ENCODE results near the gene USH1C.

The USH1C gene

DNA sequence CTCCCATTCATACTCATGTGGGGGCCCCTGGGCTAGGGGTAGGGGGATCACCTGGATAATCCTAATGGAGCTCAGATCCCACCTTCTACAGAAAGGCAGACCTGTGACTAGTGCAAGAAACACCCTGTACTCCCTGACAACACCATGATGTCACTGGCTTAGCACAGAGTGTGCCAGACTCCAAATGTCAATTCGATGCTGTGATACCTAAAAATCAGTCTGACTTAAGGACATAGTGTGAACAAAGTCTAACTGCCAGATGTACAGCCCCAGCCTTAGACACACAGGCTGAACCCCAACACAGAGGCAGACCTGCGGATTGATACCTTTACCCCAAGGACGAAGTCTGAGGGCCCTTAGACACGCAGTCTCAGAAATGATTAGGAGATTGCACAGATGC lies 76.1 kb downstream of the USH1C start:
- DNase-seq, result no peak

DNA sequence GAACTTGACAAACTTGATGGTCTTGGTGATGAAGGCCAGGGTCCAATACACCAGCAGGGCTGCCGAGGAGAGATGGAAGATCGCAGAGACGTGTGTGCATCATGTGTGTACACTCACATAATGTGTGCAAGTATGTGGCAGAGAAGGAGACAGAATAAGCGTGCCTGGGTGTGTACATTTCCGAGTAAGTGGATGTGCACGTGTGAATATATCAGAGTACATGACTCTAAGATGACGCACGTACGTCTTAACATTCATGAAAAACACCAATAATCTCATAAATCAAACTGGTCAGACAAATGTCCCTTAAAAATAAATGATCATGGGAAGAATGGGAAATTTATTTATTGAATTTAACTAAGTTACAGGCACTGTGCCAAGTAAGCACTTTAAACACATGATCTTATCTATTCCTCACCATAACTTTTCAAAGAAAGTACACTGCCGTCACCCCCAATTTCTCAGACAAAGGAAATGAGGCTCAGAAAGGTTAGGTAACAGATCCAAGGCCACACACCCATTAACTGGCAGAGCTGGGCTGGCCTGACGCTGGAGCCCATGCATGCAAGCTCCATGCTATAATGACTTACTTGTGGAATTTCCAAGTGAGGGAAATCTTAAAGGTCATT lies 80.6 kb downstream of the USH1C start:
- DNase-seq, result no peak

DNA sequence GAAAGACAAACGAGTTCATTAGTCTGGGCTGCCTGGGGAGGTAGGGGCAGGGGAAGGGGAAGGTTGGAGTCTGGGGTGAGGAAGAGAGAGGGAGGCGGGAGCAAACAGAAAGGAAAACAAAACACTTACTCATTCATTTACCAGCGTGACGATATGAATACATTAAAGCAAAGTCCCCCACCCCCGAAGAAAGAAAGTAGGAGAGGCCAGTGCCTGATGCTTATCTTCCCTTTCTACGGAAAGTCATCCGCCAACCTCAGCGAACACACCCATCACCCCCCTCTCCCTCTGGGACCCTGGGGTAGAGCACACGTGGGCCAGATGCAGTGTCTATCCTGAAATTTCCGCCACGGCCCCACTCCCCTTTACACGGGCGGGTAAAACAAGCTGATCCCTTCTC lies 81.3 kb downstream of the USH1C start:
- no peak for DNase-seq

DNA sequence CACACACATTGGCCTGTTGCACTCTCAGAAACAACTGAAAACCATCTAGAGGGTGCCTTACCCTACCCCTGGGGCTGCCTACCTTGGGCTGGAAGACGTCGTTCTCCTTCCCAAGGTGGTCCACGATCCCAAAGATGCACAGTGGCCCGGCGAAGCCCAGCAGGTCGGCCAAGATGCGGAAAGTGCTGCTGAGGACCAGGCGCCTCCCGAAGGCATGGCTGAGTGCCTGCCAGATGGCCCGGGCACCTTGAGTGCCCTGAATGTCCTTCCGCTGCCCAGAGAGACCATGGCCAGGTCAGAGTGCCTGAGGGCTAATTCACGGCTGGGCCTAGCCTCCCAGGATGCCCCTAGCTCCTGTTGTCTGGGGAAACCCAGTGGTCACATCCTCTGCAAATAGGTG lies 83.8 kb downstream of the USH1C start:
- DNase-seq, result no peak

DNA sequence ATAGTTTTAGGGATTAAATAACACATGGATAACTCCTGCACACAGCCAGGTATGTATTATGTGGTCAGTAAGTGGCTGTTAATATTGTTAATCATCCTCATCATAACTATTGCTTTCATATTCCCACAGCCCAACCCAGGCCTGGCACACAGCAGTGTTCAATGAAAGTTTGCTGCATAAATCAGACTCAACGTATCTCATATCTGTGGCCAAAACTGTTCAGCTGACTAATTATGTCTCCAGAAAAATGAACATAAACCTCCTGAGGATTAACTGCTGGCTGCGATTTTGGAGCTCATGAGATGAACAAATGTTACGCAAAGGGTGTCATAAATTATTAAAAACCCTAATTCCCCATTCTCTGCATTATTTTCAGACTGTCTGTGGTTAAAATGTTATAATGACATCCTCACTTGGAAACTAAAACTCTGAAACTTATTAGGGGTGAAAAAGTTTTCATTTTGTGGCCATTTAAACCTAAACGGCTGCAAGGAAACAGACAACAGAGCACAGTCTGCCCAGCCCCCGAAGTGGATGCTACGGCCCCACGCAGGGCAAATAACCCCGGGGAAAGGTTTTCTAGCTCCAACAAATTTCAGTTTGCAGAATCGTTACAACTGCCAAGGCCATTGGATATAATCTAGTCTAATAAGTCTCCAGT lies 84.8 kb downstream of the USH1C start:
- no peak for DNase-seq

DNA sequence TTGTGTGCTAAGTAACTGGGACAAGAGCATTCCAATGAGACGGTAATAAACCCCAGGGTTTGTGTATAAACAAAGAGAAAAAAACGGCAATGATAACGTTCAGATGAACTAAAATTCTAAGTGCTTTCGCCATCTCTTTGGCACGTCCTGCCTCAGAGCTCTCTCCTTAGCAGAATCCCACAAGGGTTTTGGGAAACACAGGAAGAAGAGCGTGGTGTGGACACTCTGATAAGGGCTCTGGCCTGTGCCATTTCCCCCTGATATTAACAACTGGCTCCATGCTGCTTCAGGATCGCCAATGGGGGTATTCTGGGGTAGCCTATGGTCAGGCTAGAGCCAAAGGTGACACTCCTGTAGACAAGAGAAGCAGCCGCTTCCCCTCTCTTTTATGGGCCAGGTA lies 85.9 kb downstream of the USH1C start:
- no peak for DNase-seq

DNA sequence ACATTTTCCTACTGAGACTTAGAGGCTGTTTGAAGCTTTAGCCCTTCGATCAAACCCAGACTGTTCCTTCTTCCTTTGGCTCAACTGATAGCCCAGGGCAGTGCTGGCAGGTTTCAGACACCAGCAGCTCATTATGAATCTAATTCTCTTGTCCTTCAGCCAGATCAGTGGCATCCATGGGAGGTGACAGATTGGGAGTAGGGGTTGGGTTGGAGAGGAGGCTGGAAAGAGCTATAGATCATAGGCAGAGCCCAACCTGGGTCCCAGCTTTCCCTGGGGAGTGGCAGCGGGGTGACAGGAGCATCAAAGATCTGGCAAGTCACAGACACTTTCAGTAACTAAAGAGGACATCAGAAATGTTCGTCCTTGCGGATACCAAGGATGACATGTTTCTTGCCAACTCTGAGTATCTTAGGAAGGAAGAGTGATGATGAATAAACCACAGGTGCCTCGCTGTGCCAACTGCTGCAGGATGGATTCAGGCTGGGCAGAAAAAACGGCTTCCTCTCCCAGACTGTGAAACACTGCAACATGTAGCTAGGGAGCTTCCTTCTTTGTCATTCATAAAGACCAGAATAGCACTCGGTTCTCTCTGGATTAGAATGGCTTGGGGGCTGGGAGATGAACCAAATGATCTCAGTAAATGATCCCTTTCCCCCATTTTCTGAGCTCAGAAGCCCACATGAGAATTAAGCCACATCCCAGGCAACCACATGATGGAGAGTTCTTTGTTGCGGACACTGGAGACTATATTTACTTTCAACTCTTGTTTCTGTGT lies 86.6 kb downstream of the USH1C start:
- DNase-seq, result no peak

DNA sequence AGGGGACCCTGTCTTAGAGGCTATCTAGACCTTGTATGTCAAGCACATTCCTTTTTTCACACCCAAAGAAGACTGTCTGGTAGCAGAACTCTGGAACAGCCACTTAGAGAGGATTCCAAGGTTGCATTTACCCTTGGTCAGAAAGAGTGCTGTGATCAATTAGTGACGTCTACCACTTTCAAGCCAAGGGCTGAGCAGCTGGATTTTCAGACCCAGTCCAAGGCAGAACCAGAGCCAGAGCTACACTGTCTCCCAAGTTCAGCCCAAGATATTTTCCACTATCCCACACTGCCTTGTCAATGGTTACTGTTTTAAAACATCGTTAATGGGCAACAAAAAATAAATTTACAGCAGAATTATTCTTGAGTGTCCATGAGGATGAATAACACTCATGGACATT lies 91.5 kb downstream of the USH1C start:
- no peak for DNase-seq

DNA sequence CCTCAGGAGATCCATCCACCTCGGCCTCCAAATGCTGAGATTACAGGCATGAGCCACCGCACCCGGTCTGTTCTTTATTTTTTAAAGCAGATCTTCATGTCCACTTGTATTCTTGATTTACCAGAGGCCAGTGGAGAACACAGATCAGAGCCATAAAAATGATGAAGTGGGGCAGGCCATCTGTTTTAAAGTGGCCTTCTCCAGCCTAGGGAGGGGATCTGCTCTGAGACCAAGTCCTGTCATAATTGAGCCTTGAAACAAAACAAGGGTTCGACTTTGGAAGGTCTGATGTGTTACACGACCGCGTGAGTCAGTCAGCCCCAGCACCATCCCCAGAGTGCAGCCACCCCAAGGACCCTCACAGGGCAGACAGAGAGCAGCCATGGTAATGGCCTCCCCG lies 95.1 kb downstream of the USH1C start:
- DNase-seq, result no peak

DNA sequence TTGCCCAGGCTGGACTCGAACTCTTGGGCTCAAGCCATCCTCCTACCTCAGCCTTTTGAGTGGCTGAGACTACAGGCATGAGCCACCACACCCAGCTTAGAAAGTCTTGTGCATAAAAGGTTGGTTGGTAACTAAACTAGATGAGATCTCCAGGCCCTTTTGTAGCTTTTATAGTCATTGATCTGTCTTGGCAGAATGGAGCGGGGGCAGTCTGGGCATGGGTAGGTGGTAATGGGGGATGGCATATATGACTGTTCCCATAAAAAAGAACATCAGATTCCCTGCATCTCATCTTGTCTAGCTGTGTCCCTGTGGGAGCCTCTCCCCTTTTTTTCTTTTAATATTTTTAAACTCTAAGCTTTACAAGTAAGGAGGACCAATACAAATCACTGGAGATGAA lies 97.7 kb downstream of the USH1C start:
- DNase-seq, result no peak

DNA sequence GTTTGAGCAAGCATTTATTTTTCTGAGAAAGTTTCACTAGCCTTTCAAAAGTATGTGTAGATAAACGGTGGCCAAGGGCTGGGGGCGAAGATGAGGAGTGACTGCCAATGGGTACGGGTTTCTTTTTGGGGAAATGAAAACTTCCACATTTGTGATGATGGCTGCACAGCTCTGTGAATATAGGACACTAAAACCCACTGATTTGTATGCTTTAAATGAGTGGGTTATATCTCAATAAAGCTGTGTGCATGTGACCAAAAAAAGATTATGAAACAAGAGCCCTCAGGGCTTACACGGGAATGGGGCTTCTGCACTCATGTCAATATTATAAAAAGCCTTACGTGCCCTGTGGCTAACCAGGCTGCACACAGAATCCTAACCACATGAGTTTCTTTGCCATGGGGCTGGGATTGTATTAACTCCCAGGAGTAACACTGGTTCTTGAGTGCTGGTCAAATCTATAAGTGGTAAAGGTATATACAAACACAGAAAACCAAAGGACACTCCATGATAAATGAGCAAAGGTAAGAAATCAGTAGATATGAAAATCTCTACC lies 98.9 kb downstream of the USH1C start:
- DNase-seq, result peak in 1 of 4 experiments; percentile 6

DNA sequence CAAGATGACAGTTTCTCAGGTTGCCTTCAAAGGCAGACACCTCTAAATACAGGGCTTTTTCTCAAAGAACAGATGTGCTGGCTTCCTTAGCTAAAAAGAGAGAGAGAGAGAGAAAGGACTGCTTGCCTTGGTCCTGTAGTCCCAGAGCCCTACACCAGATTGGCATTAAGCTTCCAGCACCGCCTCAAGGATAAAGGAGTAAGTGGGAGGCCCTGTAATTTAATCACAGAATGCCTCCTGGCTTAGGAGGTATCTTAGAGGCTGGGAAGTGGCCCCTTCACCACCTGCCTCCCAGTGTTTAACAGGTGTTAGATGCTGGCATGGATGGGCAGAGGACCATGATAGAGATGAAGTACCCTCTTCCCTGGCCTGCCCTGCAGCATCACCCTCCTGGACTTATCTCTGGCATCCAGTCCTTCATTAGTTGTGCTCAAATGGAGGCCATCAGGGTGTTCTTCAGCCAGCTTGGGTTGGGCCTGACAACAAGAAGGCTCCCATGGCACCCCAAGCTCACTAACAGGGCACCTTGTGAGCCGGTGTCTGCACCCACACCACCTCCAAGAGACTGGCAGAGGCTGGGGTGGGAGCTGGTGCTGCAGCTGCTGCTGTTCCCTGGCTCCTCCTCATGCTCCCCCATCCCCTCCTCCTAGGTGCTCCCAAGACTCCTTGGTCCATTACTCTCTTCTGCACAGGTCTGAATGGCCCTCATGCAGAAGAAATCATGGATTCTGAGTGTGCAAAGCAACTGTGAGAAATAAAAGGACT lies 100.1 kb downstream of the USH1C start:
- no peak for DNase-seq

All from suppressor macrophage (primary cell).